Measurements from ENCODE around the gene TBC1D2B.
"Not testable (repeated sequence)": the region's sequence is repeated elsewhere in the genome, so short reads cannot be mapped to it uniquely, and the experiment has no call there.

TBC1D2B gene

DNA sequence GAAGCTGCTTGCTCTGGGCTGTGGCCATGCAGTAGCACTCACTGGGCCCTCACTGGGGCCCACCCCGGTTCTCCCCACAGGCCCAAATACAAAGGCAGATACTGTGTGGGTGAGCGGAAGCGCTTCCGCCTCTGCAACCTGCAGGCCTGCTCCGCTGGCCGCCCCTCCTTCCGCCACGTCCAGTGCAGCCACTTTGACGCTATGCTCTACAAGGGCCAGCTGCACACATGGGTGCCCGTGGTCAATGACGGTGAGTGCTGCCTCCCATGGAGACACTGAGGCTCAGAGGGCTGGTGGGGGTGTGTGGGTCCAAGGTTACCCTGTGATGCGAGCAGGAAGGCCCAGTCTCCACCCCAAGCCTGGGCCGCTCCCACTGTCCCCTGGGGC lies 98.8 kb downstream of the TBC1D2B start:
- not testable (repeated sequence) for H3K9me3 Mint-ChIP-seq, H3K36me3 Mint-ChIP-seq, H3K27ac Mint-ChIP-seq, H3K4me1 Mint-ChIP-seq, H3K4me3 Mint-ChIP-seq, H3K27me3 Mint-ChIP-seq

DNA sequence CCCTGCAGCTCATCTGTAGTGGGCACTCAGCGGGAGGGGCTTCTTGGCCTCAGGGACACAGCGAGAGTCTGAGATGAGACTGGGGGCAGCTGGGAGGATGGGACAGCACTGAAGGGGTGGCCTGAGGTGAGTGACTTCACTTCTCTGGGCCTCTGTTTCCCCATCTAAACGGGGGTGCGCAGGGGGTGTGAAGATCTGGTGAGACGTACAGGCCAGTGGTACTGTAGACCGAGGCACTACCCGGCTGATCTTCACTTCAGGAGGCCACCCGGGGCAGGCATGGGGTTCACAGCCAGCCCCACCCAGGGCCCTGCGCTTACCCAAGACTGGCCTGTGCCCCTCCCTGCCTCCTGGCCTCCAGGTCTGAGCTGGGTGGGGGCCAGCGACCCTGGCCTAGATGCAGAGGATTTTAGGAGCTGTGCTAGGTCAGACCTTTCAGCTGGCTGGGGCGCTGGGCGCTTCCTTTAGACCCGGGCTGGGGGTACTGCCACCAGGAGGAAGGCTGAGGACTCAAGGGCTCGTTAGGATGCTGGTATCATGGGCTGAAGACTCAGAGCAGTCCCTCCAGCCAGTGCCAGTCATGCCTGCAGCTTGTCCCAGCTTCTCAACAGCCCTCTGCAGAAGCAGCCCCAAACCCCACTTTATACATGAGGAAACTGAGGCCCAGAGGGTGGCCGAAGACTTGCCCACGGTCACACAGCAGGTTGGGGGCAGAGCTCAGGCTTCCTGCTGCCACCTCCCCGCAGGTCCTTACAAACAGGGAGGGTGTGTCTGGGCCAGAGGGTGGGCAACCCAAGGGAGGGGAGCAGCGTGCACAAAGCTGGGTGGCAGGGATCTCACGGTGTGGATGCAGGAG lies 99.4 kb downstream of the TBC1D2B start:
- not testable (repeated sequence) for H3K27me3 Mint-ChIP-seq, H3K9me3 Mint-ChIP-seq, H3K27ac Mint-ChIP-seq, H3K4me3 Mint-ChIP-seq, H3K36me3 Mint-ChIP-seq, H3K4me1 Mint-ChIP-seq

DNA sequence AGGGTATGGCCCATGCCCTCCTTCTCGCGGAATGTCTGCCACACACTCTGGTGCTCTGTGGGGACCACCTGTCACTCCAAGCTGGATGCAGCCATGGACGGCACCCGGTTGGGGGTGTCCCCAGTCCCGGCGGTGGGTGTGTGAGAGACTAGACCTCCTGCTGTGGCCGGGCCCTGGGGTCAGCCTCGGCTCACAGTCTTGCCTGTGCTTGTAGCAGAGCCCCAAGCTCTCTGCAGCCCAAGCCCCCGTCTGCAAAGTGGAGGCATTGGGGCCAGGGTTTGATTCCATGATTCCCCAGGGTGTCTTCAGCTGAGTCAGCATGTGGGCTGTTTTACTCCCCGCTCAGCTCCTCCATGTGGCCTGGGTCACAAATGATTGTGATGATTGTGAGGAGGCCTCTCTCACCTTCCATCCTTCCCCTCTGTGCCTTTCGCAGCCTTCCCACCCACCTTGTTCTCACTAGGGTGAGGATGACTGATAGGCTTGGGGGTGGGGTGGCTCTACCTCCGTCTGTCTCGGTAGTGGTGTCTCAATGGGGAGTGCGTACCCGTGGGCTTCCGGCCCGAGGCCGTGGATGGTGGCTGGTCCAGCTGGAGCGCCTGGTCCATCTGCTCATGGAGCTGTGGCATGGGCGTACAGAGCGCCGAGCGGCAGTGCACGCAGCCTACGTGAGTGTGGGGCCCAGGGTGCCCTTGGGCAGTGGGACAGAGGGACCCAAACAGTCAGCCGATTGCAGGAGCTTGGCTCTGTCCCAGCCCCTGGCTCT lies 100.6 kb downstream of the TBC1D2B start:
- H3K4me3 Mint-ChIP-seq, H3K36me3 Mint-ChIP-seq, H3K4me1 Mint-ChIP-seq, H3K9me3 Mint-ChIP-seq, H3K27ac Mint-ChIP-seq, H3K27me3 Mint-ChIP-seq: not testable (repeated sequence)

DNA sequence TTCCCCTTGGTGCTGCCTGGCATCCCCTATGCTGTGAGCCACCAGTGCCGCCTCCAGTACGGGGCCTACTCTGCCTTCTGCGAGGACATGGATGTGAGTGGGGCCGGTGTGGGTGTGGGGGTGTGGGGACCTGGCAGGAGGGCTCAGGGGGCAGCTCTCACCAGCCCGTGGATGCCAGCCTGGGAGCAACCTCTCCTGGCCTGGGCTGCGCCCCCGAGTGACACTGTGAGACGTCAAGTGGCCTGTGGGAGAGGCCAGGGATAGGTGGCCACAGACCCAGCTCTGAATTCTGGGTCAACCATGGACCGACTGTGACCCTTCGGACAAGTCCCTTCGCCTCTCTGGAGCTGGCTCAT lies 101.4 kb downstream of the TBC1D2B start:
- not testable (repeated sequence) for H3K27ac Mint-ChIP-seq, H3K4me1 Mint-ChIP-seq, H3K4me3 Mint-ChIP-seq, H3K9me3 Mint-ChIP-seq, H3K27me3 Mint-ChIP-seq, H3K36me3 Mint-ChIP-seq

DNA sequence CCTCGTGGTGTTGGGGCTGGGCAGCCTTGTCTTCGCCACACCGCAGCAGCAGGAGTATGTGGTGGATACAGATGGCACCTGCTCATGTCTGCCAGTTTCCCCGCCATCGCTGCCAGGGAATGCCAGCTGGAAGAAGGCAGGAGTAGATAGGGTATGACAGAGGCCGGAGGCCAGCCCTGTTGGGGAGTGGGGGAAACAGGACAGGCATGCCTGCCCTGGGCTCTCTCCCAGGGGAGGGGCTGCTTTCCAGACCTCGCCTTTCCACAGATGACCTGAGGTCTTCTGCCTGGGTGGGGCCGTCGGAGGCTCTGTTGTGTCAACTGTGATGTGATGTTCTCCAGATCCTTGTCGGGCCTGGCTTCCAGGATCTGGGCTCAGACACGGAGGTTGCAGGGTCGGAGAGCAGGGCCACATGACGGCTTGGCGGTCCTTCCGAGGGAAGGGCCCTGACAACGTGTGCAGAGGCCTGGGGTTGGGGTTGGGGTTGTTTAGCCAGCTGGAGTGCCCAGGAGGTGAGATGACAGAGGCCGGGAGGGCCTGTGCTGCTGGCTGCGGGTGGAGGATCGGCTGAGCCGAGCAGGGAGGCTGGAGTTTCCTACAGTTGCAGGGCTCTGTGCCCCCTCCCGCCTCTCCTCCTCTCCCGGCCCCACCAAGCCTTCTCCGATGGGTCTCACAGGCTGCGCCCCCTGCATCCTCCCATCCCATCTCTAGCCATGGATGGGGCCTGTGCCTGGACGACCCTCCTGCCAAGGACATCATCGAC lies 102.0 kb downstream of the TBC1D2B start:
- no peaks in the 10 kb centered on the region for H3K4me1 Mint-ChIP-seq
- no peaks in the 10 kb centered on the region for H3K27me3 Mint-ChIP-seq
- H3K4me3 Mint-ChIP-seq: no peak overlapping the region
- H3K36me3 Mint-ChIP-seq: no peaks in the 10 kb centered on the region
- no peak overlapping the region for H3K27ac Mint-ChIP-seq
- no peaks in the 10 kb centered on the region for H3K9me3 Mint-ChIP-seq

DNA sequence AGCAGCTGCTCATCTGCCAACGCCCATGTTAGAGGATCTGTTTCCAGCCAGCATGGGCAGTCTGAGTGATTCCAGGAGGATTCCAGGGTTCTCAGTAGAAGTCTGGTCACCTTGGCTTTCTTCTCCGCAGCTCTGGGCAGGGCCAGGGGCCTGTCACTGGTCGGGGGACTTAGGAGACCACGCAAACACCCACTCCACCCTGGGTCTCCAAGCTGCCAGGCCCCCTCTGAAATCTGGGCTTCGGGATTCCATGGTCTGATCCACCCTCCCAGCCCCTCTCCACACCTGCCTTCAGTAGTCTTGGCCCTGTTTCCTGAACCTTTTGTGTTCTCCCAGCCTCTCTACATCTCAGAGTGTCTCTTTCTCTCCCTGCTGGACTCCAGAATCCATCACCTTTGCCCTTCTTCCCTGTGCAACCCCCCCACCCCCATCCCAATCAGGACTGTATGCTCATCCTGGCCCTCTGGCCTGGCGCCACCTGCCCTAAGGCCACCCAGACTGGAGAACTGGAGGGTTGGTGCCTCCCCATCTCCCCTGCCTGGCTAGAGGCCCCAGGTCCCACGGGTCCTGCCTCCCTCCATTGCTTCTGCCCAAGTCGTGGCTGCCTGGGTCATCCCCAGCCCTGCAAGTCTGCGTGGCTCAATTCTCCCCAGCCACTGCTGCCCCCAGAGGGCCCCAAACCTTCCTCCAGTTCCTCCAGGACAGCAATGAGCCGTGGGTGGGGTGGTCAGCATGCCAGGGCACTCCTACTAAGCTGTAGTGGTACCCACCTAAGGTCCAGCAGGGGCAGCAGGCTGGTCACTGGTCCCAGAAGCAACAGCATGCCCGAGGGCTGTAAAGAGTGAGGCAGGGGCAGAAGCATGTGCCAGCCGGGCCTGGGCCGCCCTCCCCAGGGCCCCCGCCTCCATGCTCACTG lies 102.8 kb downstream of the TBC1D2B start:
- H3K4me1 Mint-ChIP-seq: no peaks in the 10 kb centered on the region
- no peak overlapping the region for H3K4me3 Mint-ChIP-seq
- H3K9me3 Mint-ChIP-seq: no peaks in the 10 kb centered on the region
- no peaks in the 10 kb centered on the region for H3K27me3 Mint-ChIP-seq
- no peaks in the 10 kb centered on the region for H3K36me3 Mint-ChIP-seq
- H3K27ac Mint-ChIP-seq: no peak overlapping the region

DNA sequence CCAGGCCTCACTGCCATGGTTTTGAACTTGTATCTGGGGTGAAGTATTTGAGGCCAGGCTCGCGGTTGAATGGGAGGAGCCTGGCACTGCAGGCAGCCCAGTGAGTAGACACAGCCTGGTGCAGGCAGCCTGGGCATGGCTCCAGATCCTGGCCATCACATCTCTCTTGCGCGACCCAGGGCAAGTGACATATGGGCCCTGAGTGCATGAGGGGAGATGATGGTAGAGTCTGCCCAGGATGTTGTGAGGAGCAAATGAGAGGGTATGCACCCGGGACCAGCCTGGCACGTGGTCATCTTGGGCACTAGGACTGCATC lies 103.5 kb downstream of the TBC1D2B start:
- H3K4me3 Mint-ChIP-seq: no peak overlapping the region
- no peaks in the 10 kb centered on the region for H3K9me3 Mint-ChIP-seq
- H3K36me3 Mint-ChIP-seq: no peaks in the 10 kb centered on the region
- no peaks in the 10 kb centered on the region for H3K4me1 Mint-ChIP-seq
- no peak overlapping the region for H3K27ac Mint-ChIP-seq
- H3K27me3 Mint-ChIP-seq: no peaks in the 10 kb centered on the region

DNA sequence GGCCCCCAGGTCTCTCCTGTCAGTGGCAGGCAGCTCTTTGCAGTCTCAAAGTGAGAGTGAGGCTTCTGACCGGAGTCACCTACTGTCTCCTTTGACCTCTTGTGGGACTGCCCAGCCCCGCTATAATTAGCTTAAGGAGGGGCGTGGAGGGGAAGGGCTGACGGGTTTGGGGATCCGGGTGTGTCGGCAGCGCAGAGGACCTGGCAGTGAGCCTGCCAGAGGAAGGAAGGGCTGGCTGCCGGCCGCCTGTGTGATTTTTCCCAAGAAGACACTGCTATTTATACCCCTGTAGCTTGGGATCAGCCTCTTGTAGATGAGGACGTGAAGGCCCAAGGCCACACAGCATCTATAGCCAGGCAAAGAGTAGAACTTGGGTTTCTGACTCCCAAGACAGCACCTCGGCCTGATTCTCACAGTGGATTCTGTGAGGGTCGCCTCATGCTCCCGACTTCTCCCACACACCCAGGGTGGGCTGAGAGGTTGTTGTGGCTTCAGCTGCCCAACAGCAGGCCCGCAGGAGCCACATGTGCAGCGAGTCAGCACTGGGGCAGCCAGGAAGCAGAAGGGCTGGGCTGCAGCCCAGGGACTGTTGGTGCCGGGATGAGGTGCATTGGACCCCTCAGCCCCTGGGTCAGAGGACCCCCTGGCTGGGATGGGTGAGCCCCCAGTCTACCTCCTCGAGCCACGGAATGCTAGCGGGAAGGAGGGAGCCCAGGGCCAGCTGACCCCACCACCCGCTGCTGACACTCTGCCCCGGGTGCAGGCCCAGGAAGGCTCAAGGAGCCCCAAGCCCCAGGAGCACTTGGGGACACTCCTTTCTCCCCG lies 104.0 kb downstream of the TBC1D2B start:
- not testable (repeated sequence) for H3K27me3 Mint-ChIP-seq, H3K9me3 Mint-ChIP-seq, H3K27ac Mint-ChIP-seq, H3K36me3 Mint-ChIP-seq, H3K4me3 Mint-ChIP-seq, H3K4me1 Mint-ChIP-seq

DNA sequence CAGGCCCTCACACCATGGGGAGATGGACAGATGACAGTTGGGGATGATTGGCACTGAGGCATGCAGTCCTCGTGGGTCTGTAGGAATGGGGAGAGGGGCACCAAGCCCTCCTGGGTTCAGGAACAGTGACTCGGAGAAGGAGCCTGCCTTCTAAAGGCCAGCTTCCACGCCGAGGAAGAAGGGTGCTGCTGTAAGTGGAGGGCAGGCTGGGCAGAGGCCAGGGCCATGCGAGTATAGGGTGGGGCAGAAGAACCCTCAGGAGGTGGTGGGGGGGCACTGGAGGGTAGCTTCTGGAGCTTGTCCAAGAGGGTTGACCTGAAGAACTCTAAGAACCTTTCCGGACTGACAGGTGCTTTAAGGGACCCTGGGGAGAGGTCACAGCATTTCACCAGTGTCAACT lies 104.8 kb downstream of the TBC1D2B start:
- not testable (repeated sequence) for H3K27me3 Mint-ChIP-seq, H3K4me3 Mint-ChIP-seq, H3K36me3 Mint-ChIP-seq, H3K27ac Mint-ChIP-seq, H3K4me1 Mint-ChIP-seq, H3K9me3 Mint-ChIP-seq

DNA sequence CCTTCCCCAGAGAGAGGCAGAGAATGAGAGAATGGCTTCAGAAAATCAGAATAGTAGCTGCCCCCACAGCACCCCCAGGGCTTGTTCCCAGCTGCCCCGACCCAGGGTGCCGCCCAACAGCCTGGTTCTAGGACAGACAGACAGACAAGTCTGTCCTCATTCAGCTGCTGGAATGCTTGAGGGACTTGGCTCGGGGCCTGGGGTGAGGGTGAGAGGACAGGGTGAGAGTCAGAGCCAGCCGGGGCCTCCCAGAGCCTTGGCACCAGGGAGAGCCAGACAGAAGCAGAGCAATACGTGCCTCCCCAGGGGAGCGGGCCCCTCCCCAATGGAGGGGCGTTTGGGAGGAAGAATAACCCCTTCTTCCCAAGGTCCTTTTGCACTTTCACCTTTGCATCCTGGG lies 105.6 kb downstream of the TBC1D2B start:
- H3K36me3 Mint-ChIP-seq, H3K9me3 Mint-ChIP-seq, H3K27me3 Mint-ChIP-seq, H3K4me1 Mint-ChIP-seq, H3K4me3 Mint-ChIP-seq, H3K27ac Mint-ChIP-seq: not testable (repeated sequence)

DNA sequence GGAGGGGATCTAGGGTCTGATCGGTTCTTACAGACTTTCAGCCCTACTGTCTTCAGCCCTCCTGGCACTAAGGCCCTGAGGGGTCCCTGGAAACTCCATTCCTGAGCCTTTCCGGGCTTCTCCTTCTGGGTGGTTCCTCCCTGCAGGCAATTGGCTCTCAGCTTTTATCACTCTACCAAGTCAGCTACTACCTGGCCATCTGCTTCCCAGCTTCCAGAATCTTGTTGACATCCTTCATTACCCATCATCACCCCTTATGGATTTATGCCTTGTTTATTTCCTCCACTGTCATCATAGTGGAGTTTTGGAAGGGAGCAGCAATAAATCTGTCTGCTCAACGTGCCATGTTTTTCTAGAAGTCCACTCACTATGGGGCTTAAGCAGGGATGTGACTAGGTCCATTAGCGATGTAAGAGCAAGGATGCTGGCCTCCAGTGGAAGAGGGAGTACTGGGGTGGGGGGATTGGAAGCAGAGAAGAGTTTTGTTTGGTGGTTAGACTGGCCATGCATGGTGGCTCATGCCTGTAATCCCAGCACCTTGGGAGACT lies 106.6 kb downstream of the TBC1D2B start:
- not testable (repeated sequence) for H3K9me3 Mint-ChIP-seq, H3K4me3 Mint-ChIP-seq, H3K27ac Mint-ChIP-seq, H3K27me3 Mint-ChIP-seq, H3K36me3 Mint-ChIP-seq, H3K4me1 Mint-ChIP-seq

DNA sequence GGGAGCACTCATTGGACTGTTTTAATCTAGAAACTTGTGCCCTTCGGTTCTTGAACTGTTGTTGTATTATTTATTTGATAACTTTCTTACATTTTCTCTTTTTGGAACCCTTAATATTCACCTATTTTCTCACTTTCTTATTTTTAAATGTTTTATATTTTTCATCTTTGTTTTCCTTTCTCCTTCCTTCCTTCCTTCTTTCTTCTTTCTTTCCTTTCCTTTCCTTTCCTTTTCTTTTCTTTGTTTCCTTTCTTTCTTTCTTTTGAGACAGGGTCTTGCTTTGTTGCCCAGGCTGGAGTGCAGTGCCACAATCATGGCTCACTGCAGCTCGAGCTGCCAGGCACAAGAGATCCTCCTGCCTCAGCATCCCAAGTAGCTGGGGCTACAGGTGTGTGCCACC lies 108.5 kb downstream of the TBC1D2B start:
- no peaks in the 10 kb centered on the region for H3K27me3 Mint-ChIP-seq
- no peaks in the 10 kb centered on the region for H3K4me1 Mint-ChIP-seq
- peaks cover 1% of the 10 kb centered on the region for H3K36me3 Mint-ChIP-seq
- H3K4me3 Mint-ChIP-seq: no peak overlapping the region
- H3K27ac Mint-ChIP-seq: no peak overlapping the region
- H3K9me3 Mint-ChIP-seq: no peaks in the 10 kb centered on the region

DNA sequence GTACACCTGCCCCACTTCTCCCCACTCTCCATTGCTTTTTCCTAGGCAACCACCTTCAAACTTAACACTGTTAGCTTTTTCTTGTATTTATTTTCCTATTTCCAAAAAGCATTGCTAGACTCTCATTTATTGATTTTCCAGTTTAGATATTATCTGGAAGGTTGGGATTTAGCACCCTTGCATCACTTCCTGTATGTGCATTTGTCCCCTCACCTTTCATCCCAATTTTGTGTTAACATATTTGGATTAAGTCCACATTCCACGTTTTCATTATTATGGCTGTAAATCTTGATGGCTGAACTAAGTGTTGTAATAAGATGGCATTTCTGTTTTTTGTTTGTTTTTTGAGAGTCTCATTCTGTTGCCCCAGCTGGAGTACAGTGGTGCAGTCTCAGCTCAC lies 109.7 kb downstream of the TBC1D2B start:
- H3K4me3 Mint-ChIP-seq: no peak overlapping the region
- no peaks in the 10 kb centered on the region for H3K9me3 Mint-ChIP-seq
- no peaks in the 10 kb centered on the region for H3K4me1 Mint-ChIP-seq
- no peaks in the 10 kb centered on the region for H3K27me3 Mint-ChIP-seq
- H3K27ac Mint-ChIP-seq: no peak overlapping the region
- H3K36me3 Mint-ChIP-seq: peaks cover 1% of the 10 kb centered on the region

DNA sequence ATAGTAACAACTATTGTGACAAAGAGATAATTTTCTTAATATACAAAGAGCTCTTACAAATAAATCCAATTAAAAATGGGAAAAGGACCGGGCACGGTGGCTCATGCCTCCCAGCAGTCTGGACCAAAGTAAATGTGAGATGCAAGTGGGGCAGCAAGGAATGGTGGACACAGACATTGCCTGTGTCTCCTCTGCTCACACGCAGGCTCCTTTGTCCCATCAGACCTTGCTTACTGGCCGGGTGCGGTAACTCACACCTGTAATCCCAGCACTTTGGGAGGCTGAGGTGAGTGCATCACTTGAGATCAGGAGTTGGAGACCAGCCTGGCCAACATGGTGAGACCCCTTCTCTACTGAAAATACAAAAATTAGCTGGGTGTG lies 110.3 kb downstream of the TBC1D2B start:
- not testable (repeated sequence) for H3K4me3 Mint-ChIP-seq, H3K36me3 Mint-ChIP-seq, H3K9me3 Mint-ChIP-seq, H3K4me1 Mint-ChIP-seq, H3K27me3 Mint-ChIP-seq, H3K27ac Mint-ChIP-seq
